AG04449 (cell line): ENCODE data around the gene SGPL1.

Experiments
- CTCF ChIA-PET: fragments of 350-600 bp; formaldehyde crosslinking; extraction: SDS; loops from one replicate; lab custom pipeline; 2021; ENCODE audit warnings: antibody characterized with exemption; lab: Yijun Ruan, JAX
- POLR2A ChIA-PET: fragments of 400-600, 350-600 bp; formaldehyde crosslinking; extraction: SDS; loops from one replicate; lab custom pipeline; 2020; ENCODE audit warnings: antibody characterized with exemption, inconsistent platforms; lab: Yijun Ruan, JAX
- DNase-seq: peaks from one replicate; pipeline ENCODE4 v3.0.0-alpha.2; 2010; ENCODE audit warnings: low read depth, low spot score
- H3K4me3 ChIP-seq: 2 replicates; pipeline ENCODE4 v1.5.1; 2011; ENCODE audit warnings: low read depth, mild to moderate bottlenecking, control low read depth, low read length
- CTCF ChIP-seq: IDR thresholded peaks from one replicate; pipeline ENCODE4 v1.5.1; 2011; ENCODE audit warnings: mild to moderate bottlenecking, moderate library complexity, low read length, control low read depth, inconsistent platforms; ENCODE audit not compliant: insufficient read depth; ENCODE audit errors: missing control alignments

Gene SGPL1

GRCh38 chr10:70845816-70846215, 30.1 kb downstream of the SGPL1 start:
- ChIA-PET CTCF (interaction anchor here (0.7 to 2.8 kb wide), 4 partner anchors 10 to 297 kb away, joined by 3 to 8 read pairs (median 3); no protein-coding TSS in a partner anchor), POLR2A (no interaction called here)
- H3K4me3 ChIP-seq = no peak overlapping the region
- no peak for TF ChIP-seq CTCF
- no peak for DNase-seq

- no peak for TF ChIP-seq CTCF
- ChIA-PET CTCF (interaction anchor here (0.7 to 2.8 kb wide), 3 partner anchors 8 to 298 kb away, joined by 3 to 8 read pairs (median 3); no protein-coding TSS in a partner anchor), POLR2A (no interaction called here)
- no peak for DNase-seq
- no peak overlapping the region for H3K4me3 ChIP-seq
Measured at GRCh38 chr10:70846795-70847194, 31.0 kb downstream of the SGPL1 start.

GRCh38 chr10:70847659-70848360, 32.1 kb downstream of the SGPL1 start:
- no peak overlapping the region for H3K4me3 ChIP-seq
- CTCF ChIA-PET = interaction anchor here (2.8 kb wide), 1 partner anchor 12 kb away, joined by 8 read pairs; no protein-coding TSS in a partner anchor
- POLR2A ChIA-PET = no interaction called here
- TF ChIP-seq CTCF = no peak
- DNase-seq = no peak

DNA sequence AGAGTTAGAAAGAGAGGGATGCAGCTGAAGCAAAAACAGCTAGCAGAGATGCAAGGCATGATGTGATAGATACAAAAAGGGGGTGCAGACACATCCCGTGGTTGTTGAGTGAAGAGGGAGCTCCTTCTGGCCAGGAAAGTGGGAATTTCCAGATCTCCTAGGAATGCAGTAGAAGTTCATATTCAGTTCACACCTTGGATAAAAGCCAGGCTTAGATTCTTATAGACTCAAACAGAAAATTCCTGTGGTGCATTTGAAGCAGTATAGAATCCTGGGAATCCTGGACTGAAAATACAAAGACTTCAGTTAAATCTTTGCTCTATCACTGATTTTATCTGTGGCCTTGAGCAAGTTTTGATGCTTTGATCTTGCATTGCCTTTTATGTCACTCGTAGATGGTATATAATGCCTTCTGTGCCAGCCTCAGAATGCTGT, 33.9 kb downstream of the SGPL1 start:
- ChIA-PET POLR2A (interaction anchor here (0.8 to 1.0 kb wide), 2 partner anchors 11 to 17 kb away, joined by 4 read pairs; no protein-coding TSS in a partner anchor), CTCF (interaction anchor here (1.0 kb wide), 1 partner anchor 29 kb away, joined by 3 read pairs; no protein-coding TSS in a partner anchor)
- TF ChIP-seq CTCF = no peak
- peak; percentile 83 for DNase-seq
- no peak overlapping the region for H3K4me3 ChIP-seq

DNA sequence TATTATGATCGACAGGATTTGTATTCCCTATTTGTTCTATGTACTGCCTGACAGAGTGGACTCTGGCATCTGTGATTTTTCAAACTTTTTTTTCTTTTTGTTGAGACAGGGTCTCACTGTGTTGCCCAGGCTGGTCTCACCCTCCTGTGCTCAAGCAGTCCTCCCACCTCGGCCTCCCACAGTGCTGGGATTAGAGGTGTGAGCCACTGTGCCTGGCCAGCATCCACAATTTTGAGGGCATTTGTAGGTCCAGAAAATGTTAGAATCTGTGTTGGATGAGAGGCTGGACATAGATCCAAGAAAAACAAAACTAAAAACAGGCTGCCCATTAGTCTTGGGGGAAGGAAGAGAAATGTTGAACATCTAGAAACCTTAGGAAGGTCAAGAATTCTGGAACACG, 34.3 kb downstream of the SGPL1 start:
- H3K4me3 ChIP-seq = no peak overlapping the region
- POLR2A ChIA-PET = interaction anchor here (0.8 to 1.0 kb wide), 2 partner anchors 12 to 17 kb away, joined by 4 read pairs; no protein-coding TSS in a partner anchor
- TF ChIP-seq CTCF = no peak
- CTCF ChIA-PET = interaction anchor here (1.0 to 1.5 kb wide), 3 partner anchors 20 to 31 kb away, joined by 3 to 6 read pairs (median 3); no protein-coding TSS in a partner anchor
- no peak for DNase-seq
